Glutamatergic neuron (in vitro differentiated cells): ENCODE data around the gene C18orf32. TPM values are rescaled to one million over a fixed set of nuclear protein-coding genes. Genes with fewer than 3 reads are reported as not detected.
"Not testable (repeated sequence)": the region's sequence is repeated elsewhere in the genome, so short reads cannot be mapped to it uniquely, and the experiment has no call there.

Experiments
- DNase-seq: peaks from one replicate; pipeline ENCODE4 v3.0.0; 2022
- H3K27ac Mint-ChIP-seq: one replicate; pipeline ENCODE4 v1.8.0; 2020; ENCODE audit warnings: mild to moderate bottlenecking, mixed read lengths, inconsistent platforms; ENCODE audit not compliant: unreplicated experiment
- H3K27me3 Mint-ChIP-seq: one replicate; pipeline ENCODE4 v1.8.0; 2020; ENCODE audit warnings: mild to moderate bottlenecking, moderate library complexity, mixed read lengths, inconsistent platforms; ENCODE audit not compliant: unreplicated experiment
- H3K36me3 Mint-ChIP-seq: one replicate; pipeline ENCODE4 v1.8.0; 2020; ENCODE audit warnings: mild to moderate bottlenecking, mixed read lengths, inconsistent platforms; ENCODE audit not compliant: unreplicated experiment
- H3K4me1 Mint-ChIP-seq: one replicate; pipeline ENCODE4 v1.8.0; 2020; ENCODE audit warnings: mild to moderate bottlenecking, low read depth, mixed read lengths, inconsistent platforms; ENCODE audit not compliant: unreplicated experiment
- H3K4me3 Mint-ChIP-seq: one replicate; pipeline ENCODE4 v1.8.0; 2020; ENCODE audit warnings: mild to moderate bottlenecking, mixed read lengths, inconsistent platforms; ENCODE audit not compliant: unreplicated experiment
- H3K9me3 Mint-ChIP-seq: one replicate; pipeline ENCODE4 v1.8.0; 2020; ENCODE audit warnings: mild to moderate bottlenecking, moderate library complexity, mixed read lengths, inconsistent platforms; ENCODE audit not compliant: unreplicated experiment
- CTCF ChIP-seq: fragments of 200-600 bp; sonication (generic); IDR thresholded peaks from one replicate; pipeline ENCODE4 v1.5.0; 2021; ENCODE audit not compliant: partially characterized antibody, unreplicated experiment
- total RNA-seq: library from RNA; stranded (reverse); fragmentation: NEBNext Ultra II Directional; extraction: Animal tissue kit (Norgen Biotek cat#: 25700); gene quantifications from one replicate; pipeline ENCODE4 v1.2.1, GENCODE V29; 2021; ENCODE audit not compliant: unreplicated experiment

Gene C18orf32
- total RNA-seq, 1 donor from 2014 or later = 122 TPM

- no peak overlapping the region for H3K27ac Mint-ChIP-seq
- no peak for TF ChIP-seq CTCF
- peaks cover 5% of the 10 kb centered on the region for H3K9me3 Mint-ChIP-seq
- peaks cover 8% of the 10 kb centered on the region for H3K36me3 Mint-ChIP-seq
- no peak for DNase-seq
- no peak overlapping the region for H3K4me3 Mint-ChIP-seq
- no peaks in the 10 kb centered on the region for H3K4me1 Mint-ChIP-seq
- peaks cover 5% of the 10 kb centered on the region for H3K27me3 Mint-ChIP-seq
Measured at GRCh38 chr18:49476664-49477411, 10.2 kb downstream of the C18orf32 start.

GRCh38 chr18:49474935-49475334 lies 12.1 kb downstream of the C18orf32 start:
- not testable (repeated sequence) for H3K4me1 Mint-ChIP-seq, H3K9me3 Mint-ChIP-seq, H3K27ac Mint-ChIP-seq, H3K4me3 Mint-ChIP-seq, H3K27me3 Mint-ChIP-seq, H3K36me3 Mint-ChIP-seq, DNase-seq

- H3K27ac Mint-ChIP-seq = no peak overlapping the region
- no peaks in the 10 kb centered on the region for H3K4me1 Mint-ChIP-seq
- H3K36me3 Mint-ChIP-seq = no peaks in the 10 kb centered on the region
- no peak for DNase-seq
- peaks cover 5% of the 10 kb centered on the region for H3K27me3 Mint-ChIP-seq
- H3K9me3 Mint-ChIP-seq = peaks cover under 1% of the 10 kb centered on the region
- no peak for TF ChIP-seq CTCF
- H3K4me3 Mint-ChIP-seq = no peak overlapping the region
Measured at GRCh38 chr18:49473721-49474120, 13.3 kb downstream of the C18orf32 start.

- no peak for TF ChIP-seq CTCF
- H3K9me3 Mint-ChIP-seq = no peaks in the 10 kb centered on the region
- no peaks in the 10 kb centered on the region for H3K4me1 Mint-ChIP-seq
- H3K27me3 Mint-ChIP-seq = peaks cover 5% of the 10 kb centered on the region
- no peak overlapping the region for H3K4me3 Mint-ChIP-seq
- no peak for DNase-seq
- no peak overlapping the region for H3K27ac Mint-ChIP-seq
- no peaks in the 10 kb centered on the region for H3K36me3 Mint-ChIP-seq
Measured at GRCh38 chr18:49472459-49472858, 14.6 kb downstream of the C18orf32 start.

- no peak for TF ChIP-seq CTCF
- Mint-ChIP-seq H3K36me3 (no peaks in the 10 kb centered on the region), H3K4me3 (no peak overlapping the region), H3K4me1 (no peaks in the 10 kb centered on the region), H3K27me3 (peaks cover 3% of the 10 kb centered on the region), H3K9me3 (no peaks in the 10 kb centered on the region), H3K27ac (no peak overlapping the region)
- DNase-seq = no peak
Measured at GRCh38 chr18:49471532-49471931, 15.5 kb downstream of the C18orf32 start.
